Hepatocyte (in vitro differentiated cells): Measurements from ENCODE around the gene LEAP2. TPM values are rescaled to one million over a fixed set of nuclear protein-coding genes. Genes with fewer than 3 reads are reported as not detected.

Experiments used
- DNase-seq: peaks from one replicate; pipeline ENCODE4 v3.0.0-alpha.2; 2016; ENCODE audit warnings: low spot score
- H2AFZ ChIP-seq: fragments of 200-600 bp; sonication (generic); 2 replicates; pipeline ENCODE4 v1.6.0; 2016; ENCODE audit warnings: antibody characterized with exemption, mild to moderate bottlenecking
- H3K27ac ChIP-seq: fragments of 200-600 bp; sonication (generic); 2 replicates; pipeline ENCODE4 v1.5.1; 2016; ENCODE audit warnings: mild to moderate bottlenecking
- H3K27me3 ChIP-seq: fragments of 200-600 bp; sonication (generic); 2 replicates; pipeline ENCODE4 v1.6.1; 2016
- H3K36me3 ChIP-seq: fragments of 200-600 bp; sonication (generic); replicated peaks from 2 replicates; pipeline ENCODE4 v1.5.1; 2016; ENCODE audit warnings: low read depth; ENCODE audit not compliant: insufficient read depth
- H3K4me1 ChIP-seq: fragments of 200-600 bp; sonication (generic); 2 replicates; pipeline ENCODE4 v1.5.1; 2016; ENCODE audit warnings: mild to moderate bottlenecking, moderate library complexity; ENCODE audit not compliant: insufficient read depth
- H3K4me2 ChIP-seq: fragments of 200-600 bp; sonication (generic); 2 replicates; pipeline ENCODE4 v1.6.0; 2016
- H3K4me3 ChIP-seq: fragments of 200-600 bp; sonication (generic); 2 replicates; pipeline ENCODE4 v1.5.1; 2016; ENCODE audit warnings: mild to moderate bottlenecking
- H3K79me2 ChIP-seq: fragments of 200-600 bp; sonication (generic); 2 replicates; pipeline ENCODE4 v1.6.0; 2017; ENCODE audit warnings: mild to moderate bottlenecking
- H3K9me2 ChIP-seq: fragments of 200-600 bp; sonication (generic); replicated peaks from 2 replicates; pipeline ENCODE4 v1.6.0; 2017; ENCODE audit warnings: mild to moderate bottlenecking; ENCODE audit not compliant: insufficient read depth
- H3K9me3 ChIP-seq: fragments of 200-600 bp; sonication (generic); 2 replicates; pipeline ENCODE4 v1.5.1; 2016; ENCODE audit warnings: low read depth, mild to moderate bottlenecking
- H4K20me1 ChIP-seq: fragments of 200-600 bp; sonication (generic); 2 replicates; pipeline ENCODE4 v1.6.0; 2016; ENCODE audit warnings: mild to moderate bottlenecking; ENCODE audit not compliant: insufficient read depth, poor library complexity, severe bottlenecking
- CTCF ChIP-seq: fragments of 200-600 bp; sonication (generic); IDR thresholded peaks from 2 replicates; pipeline ENCODE4 v1.5.1; 2016; ENCODE audit warnings: antibody characterized with exemption, mild to moderate bottlenecking; ENCODE audit not compliant: poor library complexity
- EZH2 ChIP-seq: fragments of 200-600 bp; sonication (generic); IDR thresholded peaks from 2 replicates; pipeline ENCODE4 v1.6.1; 2016; ENCODE audit warnings: antibody characterized with exemption, mild to moderate bottlenecking, borderline replicate concordance
- EZH2phosphoT487 ChIP-seq: fragments of 200-600 bp; sonication (generic); IDR thresholded peaks from one replicate; pipeline ENCODE4 v1.6.1; 2018; ENCODE audit warnings: antibody characterized with exemption, mild to moderate bottlenecking, low read depth, moderate library complexity; ENCODE audit not compliant: unreplicated experiment, severe bottlenecking
- WGBS: methylation state at CpG from one replicate; pipeline ENCODE4 v1.1.6; 2016; ENCODE audit warnings: low lambda C conversion rate; ENCODE audit errors: missing lambda C conversion rate; 5-methylcytosine and 5-hydroxymethylcytosine counted together
- polyA plus RNA-seq: library from polyadenylated mRNA; unstranded; fragments of >200 nt; fragmentation: Nextera tagmentation; extraction: Ambion mirVana; gene quantifications from 2 replicates; pipeline ENCODE4 v1.2.1, GENCODE V29; 2016
- total RNA-seq: library from RNA; depleted of rRNA; stranded (reverse); fragments of >200 nt; gene quantifications from 2 replicates; pipeline ENCODE4 v1.2.3, GENCODE V29; 2014

Gene LEAP2
- total and polyA plus RNA-seq, 2 experiments from 2014 or later = 22.6 to 36.3 TPM

DNA sequence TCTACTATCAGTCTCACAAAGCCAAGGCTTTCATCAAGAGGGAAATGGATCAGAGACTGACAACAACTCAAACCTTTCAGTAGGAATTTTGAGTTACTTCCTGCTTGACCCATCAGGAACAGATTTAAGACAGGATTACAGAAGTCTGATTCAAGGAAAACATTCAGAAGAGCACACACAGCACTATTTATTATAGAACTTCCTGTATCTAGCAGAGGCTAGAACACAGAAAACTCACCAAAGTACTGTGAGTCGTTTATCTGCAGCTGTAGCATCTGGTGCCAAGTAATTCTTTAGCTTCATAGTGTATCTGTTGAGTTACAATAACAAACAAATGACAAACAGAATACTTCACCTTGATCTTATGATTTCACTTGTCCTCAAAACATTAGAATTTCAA lies 13.8 kb downstream of the LEAP2 start:
- Histone ChIP-seq H3K4me1 (no peaks in the 10 kb centered on the region), H3K9me2 (no peaks in the 10 kb centered on the region), H3K27me3 (no peaks in the 10 kb centered on the region), H3K27ac (peak overlapping the region; percentile 15), H3K9me3 (no peaks in the 10 kb centered on the region), H3K36me3 (peaks cover 4% of the 10 kb centered on the region), H3K79me2 (peaks cover 2% of the 10 kb centered on the region), H3K4me3 (no peak overlapping the region), H2AFZ (no peak overlapping the region), H4K20me1 (peaks cover 6% of the 10 kb centered on the region), H3K4me2 (no peak overlapping the region)
- TF ChIP-seq EZH2phosphoT487 (no peak), CTCF (no peak), EZH2 (no peak)
- WGBS = 81% methylated on average over 1 of the region's 1 CpG
- DNase-seq = no peak

- peaks cover 4% of the 10 kb centered on the region for H3K36me3 ChIP-seq
- H3K9me2 ChIP-seq = no peaks in the 10 kb centered on the region
- DNase-seq = no peak
- no peaks in the 10 kb centered on the region for H3K9me3 ChIP-seq
- H4K20me1 ChIP-seq = peaks cover 11% of the 10 kb centered on the region
- no peak overlapping the region for H3K4me3 ChIP-seq
- no peaks in the 10 kb centered on the region for H3K27me3 ChIP-seq
- no peak overlapping the region for H3K27ac ChIP-seq
- H3K4me1 ChIP-seq = no peaks in the 10 kb centered on the region
- TF ChIP-seq EZH2 (no peak), CTCF (no peak), EZH2phosphoT487 (no peak)
- no peak overlapping the region for H3K4me2 ChIP-seq
- H3K79me2 ChIP-seq = peaks cover 11% of the 10 kb centered on the region
- H2AFZ ChIP-seq = no peak overlapping the region
Observed at GRCh38 chr5:132889501-132889900, 16.0 kb downstream of the LEAP2 start.

GRCh38 chr5:132890817-132891216 lies 17.3 kb downstream of the LEAP2 start:
- 96% methylated on average over 4 of the region's 4 CpGs for WGBS
- Histone ChIP-seq H3K9me2 (no peaks in the 10 kb centered on the region), H3K4me3 (no peak overlapping the region), H3K36me3 (peaks cover 4% of the 10 kb centered on the region), H3K9me3 (no peaks in the 10 kb centered on the region), H4K20me1 (peaks cover 11% of the 10 kb centered on the region), H3K79me2 (peaks cover 24% of the 10 kb centered on the region), H3K27me3 (no peaks in the 10 kb centered on the region), H3K4me2 (no peak overlapping the region), H3K27ac (no peak overlapping the region), H3K4me1 (no peaks in the 10 kb centered on the region), H2AFZ (no peak overlapping the region)
- DNase-seq = no peak
- TF ChIP-seq CTCF = no peak
- no peak for TF ChIP-seq EZH2
- no peak for TF ChIP-seq EZH2phosphoT487
